Measurements from ENCODE around the gene DDAH1.
A peak's percentile ranks its signal among the peaks of the same experiment; 100 is the strongest.

GRCh38 chr1:85398391-85399064 is 66.4 kb downstream of the DDAH1 start:
- TF ChIP-seq CTCF (IDR thresholded peaks at IDR 0.05; ENCODE audit: extremely low read depth in 1 of 2, insufficient read depth in 1 of 2, low read depth in 1 of 2, low read length in 2 of 2) (peak in 1 of 2 donors; percentile 29), POLR2AphosphoS5 (IDR thresholded peaks at IDR 0.05; ENCODE audit: insufficient read depth, low read depth, low read length) (no peak), FOS (IDR thresholded peaks at IDR 0.05; ENCODE audit: borderline replicate concordance, insufficient read depth, low read length) (no peak), MAX (IDR thresholded peaks at IDR 0.05; ENCODE audit: insufficient read depth, insufficient read length) (no peak), EZH2 (IDR thresholded peaks at IDR 0.05; ENCODE audit: borderline replicate concordance, low read depth, low read length, severe bottlenecking) (no peak), MYC (IDR thresholded peaks at IDR 0.05; ENCODE audit: low read depth, low read length) (no peak)
